Small intestine (tissue), 7 donors: ENCODE data around the gene PLTP. TPM values are rescaled to one million over a fixed set of nuclear protein-coding genes. Genes with fewer than 3 reads are reported as not detected.
A peak's percentile ranks its signal among the peaks of the same experiment; 100 is the strongest.

Source experiments
- DNase-seq, 2 donors: peaks; one replicate each; pipeline versions ENCODE4 v3.0.0 to v3.0.0-alpha.2; 2013
- FAIRE-seq: peaks from 2 replicates; lab custom pipeline; 2012; peaks lifted over from hg19 to GRCh38; lab: Jason Lieb, UNC
- H3K27ac ChIP-seq, 3 donors: one replicate each; pipeline ENCODE4 v1.5.1; 2013; ENCODE audit warnings: low read length in 2 of 3, mild to moderate bottlenecking in 2 of 3, control low read depth in 1 of 3, inconsistent platforms in 1 of 3, low read depth in 1 of 3, moderate library complexity in 1 of 3
- H3K27me3 ChIP-seq, 3 donors: one replicate each; pipeline ENCODE4 v1.6.1; 2013; ENCODE audit warnings: low read length in 3 of 3, inconsistent platforms in 1 of 3; ENCODE audit not compliant: control insufficient read depth in 3 of 3, insufficient read depth in 3 of 3
- H3K36me3 ChIP-seq, 3 donors: one replicate each; pipeline ENCODE4 v1.6.1; 2013; ENCODE audit warnings: low read length in 3 of 3, inconsistent platforms in 1 of 3, low read depth in 1 of 3, mild to moderate bottlenecking in 1 of 3, moderate library complexity in 1 of 3; ENCODE audit not compliant: control insufficient read depth in 3 of 3, insufficient read depth in 2 of 3
- H3K4me1 ChIP-seq, 3 donors: one replicate each; pipeline ENCODE4 v1.6.1; 2013; ENCODE audit warnings: low read length in 2 of 3, inconsistent platforms in 1 of 3, low read depth in 1 of 3, mild to moderate bottlenecking in 1 of 3, moderate library complexity in 1 of 3; ENCODE audit not compliant: control insufficient read depth in 3 of 3, insufficient read depth in 2 of 3
- H3K4me3 ChIP-seq, 3 donors: one replicate each; pipeline ENCODE4 v1.5.1; 2013; ENCODE audit warnings: low read length in 3 of 3, control low read depth in 1 of 3, inconsistent platforms in 1 of 3, low read depth in 1 of 3, mild to moderate bottlenecking in 1 of 3, moderate library complexity in 1 of 3
- H3K9me3 ChIP-seq, 2 donors: one replicate each; pipeline ENCODE4 v1.6.1; 2013; ENCODE audit warnings: low read depth in 1 of 2, low read length in 1 of 2; ENCODE audit not compliant: control insufficient read depth in 2 of 2, insufficient read depth in 1 of 2
- WGBS, 3 donors: extraction: QIAGEN DNeasy Blood & Tissue Kit; methylation state at CpG; one replicate each; pipeline ENCODE4 v1.1.7; 2013; 5-methylcytosine and 5-hydroxymethylcytosine counted together
- polyA plus RNA-seq, 4 donors: library from polyadenylated mRNA; stranded (reverse) in 3 of 4; unstranded in 1 of 4; fragments of 200-250 nt in 3 of 4; fragments of 120-200 nt in 1 of 4; gene quantifications; one replicate each; pipeline versions ENCODE4 v1.2.1 to v1.2.3, GENCODE V29; 2013
- donor health status: healthy with polysubstance abuse.
- donor health status: control.
- donor health status: control.
- donor health status: Bipolar disorder and iron deficiency.
- donor health status: healthy.

The PLTP gene
- polyA plus RNA-seq, 4 donors = 2.0 to 67.4 (median 17.1) TPM

DNA sequence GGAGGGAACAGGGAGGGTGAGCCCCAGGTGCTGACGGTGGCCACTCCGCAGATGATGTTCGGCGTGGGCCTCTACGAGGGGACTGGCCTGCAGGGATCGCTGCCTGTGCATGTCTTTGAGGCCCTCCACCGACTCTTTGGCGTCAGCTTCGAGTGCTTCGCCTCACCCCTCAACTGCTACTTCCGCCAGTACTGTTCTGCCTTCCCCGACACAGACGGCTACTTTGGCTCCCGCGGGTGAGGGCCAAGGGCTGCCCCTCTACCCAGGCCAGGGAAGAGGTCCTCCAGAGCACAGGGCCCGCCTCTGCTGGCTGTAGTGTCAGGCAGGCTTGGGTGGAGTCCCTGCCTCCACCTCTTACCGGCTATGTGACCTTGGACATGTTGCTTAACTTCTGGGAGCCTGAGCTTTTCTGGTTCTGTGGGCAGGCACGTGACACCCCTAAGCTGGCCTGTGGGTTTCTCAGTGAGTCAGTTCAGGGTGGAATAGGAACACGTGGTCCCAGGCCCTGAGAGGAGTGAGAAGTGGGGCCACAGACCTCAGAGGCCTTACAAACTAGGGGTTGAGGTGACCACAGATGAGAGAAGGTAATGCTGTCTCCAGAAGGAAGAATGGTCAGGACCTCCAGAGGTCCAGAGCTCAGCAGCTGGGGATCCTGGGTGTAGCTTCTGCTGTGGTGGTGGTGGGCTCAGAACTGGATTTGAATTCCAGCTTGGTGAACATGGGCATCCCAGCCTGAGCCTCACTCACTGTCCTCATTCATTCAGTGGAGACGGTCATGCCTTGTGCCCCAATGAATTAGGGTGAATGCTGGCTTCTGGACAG lies 34.4 kb upstream of the PLTP start:
- FAIRE-seq = no peak
- Histone ChIP-seq H3K4me3 (no peak overlapping the region), H3K27ac (peak overlapping the region in 2 of 3 donors; percentile 22 to 38), H3K9me3 (no peaks in the 10 kb centered on the region), H3K27me3 (no peaks in the 10 kb centered on the region), H3K4me1 (no peaks in the 10 kb centered on the region), H3K36me3 (peaks cover 9 to 87% (median 29%) of the 10 kb centered on the region in 3 donors)
- peak; percentile 48 to 54 for DNase-seq
- WGBS, 3 donors = 79 to 87% (median 83%) methylated on average over 20 of the region's 20 CpGs

GRCh38 chr20:45945678-45946148 lies 33.8 kb upstream of the PLTP start:
- FAIRE-seq (no peak), DNase-seq (no peak)
- WGBS, 3 donors = 80 to 87% (median 85%) methylated on average over 13 of the region's 13 CpGs
- Histone ChIP-seq H3K27me3 (no peaks in the 10 kb centered on the region), H3K27ac (peak overlapping the region in 1 of 3 donors; percentile 38), H3K9me3 (no peaks in the 10 kb centered on the region), H3K4me3 (no peak overlapping the region), H3K36me3 (peaks cover 9 to 89% (median 29%) of the 10 kb centered on the region in 3 donors), H3K4me1 (no peaks in the 10 kb centered on the region)

- Histone ChIP-seq H3K36me3 (peaks cover 14 to 90% (median 28%) of the 10 kb centered on the region in 3 donors), H3K4me1 (no peaks in the 10 kb centered on the region), H3K4me3 (no peak overlapping the region), H3K27ac (peak overlapping the region in 1 of 3 donors; percentile 22), H3K27me3 (no peaks in the 10 kb centered on the region), H3K9me3 (no peaks in the 10 kb centered on the region)
- FAIRE-seq (no peak), DNase-seq (no peak)
- 81 to 88% (median 83%) methylated on average over 19 of the region's 19 CpGs for WGBS, 3 donors
These were observed 33.2 kb upstream of the PLTP start for GRCh38 chr20:45944965-45945677.

- 85 to 88% (median 85%) methylated on average over 15 of the region's 15 CpGs for WGBS, 3 donors
- Histone ChIP-seq H3K27ac (no peak overlapping the region), H3K27me3 (no peaks in the 10 kb centered on the region), H3K4me1 (no peaks in the 10 kb centered on the region), H3K9me3 (no peaks in the 10 kb centered on the region), H3K4me3 (no peak overlapping the region), H3K36me3 (peaks cover 14 to 90% (median 32%) of the 10 kb centered on the region in 3 donors)
- FAIRE-seq (no peak), DNase-seq (no peak)
These were observed 32.4 kb upstream of the PLTP start for GRCh38 chr20:45944151-45944964.

DNA sequence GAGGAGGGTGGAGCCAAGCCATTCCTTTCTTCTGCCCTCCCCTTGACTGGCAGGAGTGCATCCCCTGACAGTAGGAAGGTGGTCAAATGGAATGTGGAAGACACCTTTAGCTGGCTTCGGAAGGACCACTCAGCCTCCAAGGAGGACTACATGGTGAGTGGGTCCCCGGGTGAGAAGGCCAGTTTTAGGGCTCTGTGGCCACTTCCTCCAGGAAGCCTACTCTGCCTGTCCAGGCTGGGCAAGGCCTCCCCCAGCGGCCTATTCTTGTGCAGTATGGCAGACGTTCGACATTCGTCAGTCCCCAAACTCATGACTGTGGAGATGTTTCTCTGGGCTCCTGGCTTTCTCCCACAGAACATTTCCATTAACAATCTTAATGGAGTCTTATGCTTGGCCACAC lies 31.7 kb upstream of the PLTP start:
- no peak overlapping the region for H3K27ac ChIP-seq
- H3K36me3 ChIP-seq = peaks cover 14 to 90% (median 38%) of the 10 kb centered on the region in 3 donors
- H3K4me3 ChIP-seq = no peak overlapping the region
- H3K4me1 ChIP-seq = no peaks in the 10 kb centered on the region
- no peaks in the 10 kb centered on the region for H3K27me3 ChIP-seq
- no peak for FAIRE-seq
- H3K9me3 ChIP-seq = no peaks in the 10 kb centered on the region
- no peak for DNase-seq
- WGBS, 3 donors = 91 to 93% (median 93%) methylated on average over 6 of the region's 6 CpGs

GRCh38 chr20:45940469-45940868 lies 28.5 kb upstream of the PLTP start:
- Histone ChIP-seq H3K27ac (no peak overlapping the region), H3K27me3 (no peaks in the 10 kb centered on the region)
- FAIRE-seq = no peak

DNA sequence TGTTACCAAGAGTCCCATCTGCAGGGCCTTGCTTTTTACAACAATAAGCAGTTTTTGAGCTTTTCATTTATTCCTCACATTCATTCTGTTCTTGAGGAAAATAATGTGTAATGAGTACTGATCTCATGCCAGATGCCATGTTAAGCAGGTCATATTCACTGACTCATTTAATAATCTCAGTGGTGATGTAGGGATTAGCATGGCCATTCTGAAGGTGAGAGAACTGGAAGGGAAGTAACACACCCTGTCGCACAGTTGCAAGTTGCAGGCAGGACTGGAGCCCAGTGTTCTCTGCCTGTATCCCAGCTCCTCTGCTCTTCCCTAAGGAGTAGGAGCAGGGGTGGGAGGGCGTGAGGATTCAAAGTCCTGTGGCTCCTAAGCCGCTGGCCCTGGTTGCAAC lies 28.1 kb upstream of the PLTP start:
- peaks cover 17 to 72% (median 30%) of the 10 kb centered on the region in 3 donors for H3K36me3 ChIP-seq
- FAIRE-seq = no peak
- H3K27me3 ChIP-seq = no peaks in the 10 kb centered on the region
- H3K4me3 ChIP-seq = no peak overlapping the region
- no peak overlapping the region for H3K27ac ChIP-seq
- 93 to 97% (median 94%) methylated on average over 3 of the region's 3 CpGs for WGBS, 3 donors
- H3K9me3 ChIP-seq = no peaks in the 10 kb centered on the region
- H3K4me1 ChIP-seq = no peaks in the 10 kb centered on the region
- no peak for DNase-seq

More at GRCh38 chr20:45940469-45940868, 28.5 kb upstream of the PLTP start:
- Histone ChIP-seq H3K9me3 (no peaks in the 10 kb centered on the region), H3K4me1 (no peaks in the 10 kb centered on the region), H3K36me3 (peaks cover 17 to 76% (median 30%) of the 10 kb centered on the region in 3 donors), H3K4me3 (no peak overlapping the region)
- 95 to 97% (median 96%) methylated on average over 13 of the region's 13 CpGs for WGBS, 3 donors
- DNase-seq = no peak
